Effector memory CD8-positive, alpha-beta T cell (primary cell): Measurements from ENCODE around the gene COX4I1.
"Not testable (repeated sequence)": the region's sequence is repeated elsewhere in the genome, so short reads cannot be mapped to it uniquely, and the experiment has no call there.

Source experiments
- ATAC-seq: fragments of 150-1000 bp; cut with Tn5 transposase; replicated peaks from 2 replicates; pipeline ENCODE4 v1.10.0; 2021; ENCODE audit warnings: mild to moderate bottlenecking, moderate library complexity
- DNase-seq, 3 experiments: peaks; one replicate each; pipeline ENCODE4 v3.0.0; 2021
- H3K27ac Mint-ChIP-seq, 2 donors: one replicate each; pipeline ENCODE4 v1.8.0; 2022; ENCODE audit warnings: mild to moderate bottlenecking in 2 of 2, mixed read lengths in 2 of 2, moderate library complexity in 2 of 2
- H3K27me3 Mint-ChIP-seq, 2 donors: one replicate each; pipeline ENCODE4 v1.8.0; 2022; ENCODE audit warnings: mixed read lengths in 2 of 2
- H3K36me3 Mint-ChIP-seq: one replicate; pipeline ENCODE4 v1.8.0; 2022; ENCODE audit warnings: mild to moderate bottlenecking, moderate library complexity, mixed read lengths; ENCODE audit not compliant: insufficient read depth
- H3K4me1 Mint-ChIP-seq, 2 donors: one replicate each; pipeline ENCODE4 v1.8.0; 2022; ENCODE audit warnings: low read depth in 2 of 2, mixed read lengths in 2 of 2
- H3K4me3 Mint-ChIP-seq, 2 donors: one replicate each; pipeline ENCODE4 v1.8.0; 2022; ENCODE audit warnings: mild to moderate bottlenecking in 2 of 2, mixed read lengths in 2 of 2, moderate library complexity in 2 of 2
- H3K9me3 Mint-ChIP-seq, 2 donors: one replicate each; pipeline ENCODE4 v1.8.0; 2022; ENCODE audit warnings: mixed read lengths in 2 of 2

Gene COX4I1

GRCh38 chr16:85828166-85828565 is 28.7 kb downstream of the COX4I1 start:
- H3K9me3 Mint-ChIP-seq: no peaks in the 10 kb centered on the region
- H3K27me3 Mint-ChIP-seq: peaks cover 27 to 41% of the 10 kb centered on the region in 2 donors
- H3K27ac Mint-ChIP-seq: no peak overlapping the region
- H3K4me3 Mint-ChIP-seq: no peak overlapping the region
- ATAC-seq (no peak), DNase-seq (no peak)
- H3K36me3 Mint-ChIP-seq: peaks cover 3% of the 10 kb centered on the region
- H3K4me1 Mint-ChIP-seq: peaks cover 1 to 11% of the 10 kb centered on the region in 2 donors

GRCh38 chr16:85829171-85829719 is 29.8 kb downstream of the COX4I1 start:
- Mint-ChIP-seq H3K27ac (peak overlapping the region in 1 of 2 donors; percentile 1), H3K4me3 (peak overlapping the region; percentile 25 to 55), H3K27me3 (peaks cover 31 to 42% of the 10 kb centered on the region in 2 donors), H3K4me1 (peaks cover 1 to 11% of the 10 kb centered on the region in 2 donors), H3K36me3 (peaks cover 3% of the 10 kb centered on the region), H3K9me3 (no peaks in the 10 kb centered on the region)
- peak; percentile 64 for ATAC-seq
- no peak for DNase-seq

- no peak for ATAC-seq
- no peak overlapping the region for H3K27ac Mint-ChIP-seq
- peak overlapping the region in 1 of 2 donors; percentile 55 for H3K4me3 Mint-ChIP-seq
- peaks cover 1 to 11% of the 10 kb centered on the region in 2 donors for H3K4me1 Mint-ChIP-seq
- DNase-seq: no peak
- H3K9me3 Mint-ChIP-seq: no peaks in the 10 kb centered on the region
- H3K36me3 Mint-ChIP-seq: peaks cover 3% of the 10 kb centered on the region
- H3K27me3 Mint-ChIP-seq: peaks cover 31 to 42% of the 10 kb centered on the region in 2 donors
Measured at GRCh38 chr16:85829751-85830445, 30.4 kb downstream of the COX4I1 start.

- Mint-ChIP-seq H3K4me3 (no peak overlapping the region), H3K27ac (no peak overlapping the region), H3K4me1 (peaks cover 1 to 11% of the 10 kb centered on the region in 2 donors), H3K27me3 (peaks cover 31 to 42% of the 10 kb centered on the region in 2 donors), H3K36me3 (peaks cover 3% of the 10 kb centered on the region), H3K9me3 (no peaks in the 10 kb centered on the region)
- ATAC-seq: no peak
- DNase-seq: no peak
Measured at GRCh38 chr16:85830821-85831220, 31.3 kb downstream of the COX4I1 start.

- Mint-ChIP-seq H3K4me3 (no peak overlapping the region), H3K4me1 (peaks cover 1 to 11% of the 10 kb centered on the region in 2 donors), H3K9me3 (no peaks in the 10 kb centered on the region), H3K27me3 (peaks cover 48 to 50% of the 10 kb centered on the region in 2 donors), H3K36me3 (peaks cover 3% of the 10 kb centered on the region), H3K27ac (peak overlapping the region in 1 of 2 donors; percentile 39)
- DNase-seq (no peak), ATAC-seq (no peak)
Measured at GRCh38 chr16:85832570-85833218, 33.2 kb downstream of the COX4I1 start.

- ATAC-seq (no peak), DNase-seq (no peak)
- Mint-ChIP-seq H3K27ac (peak overlapping the region; percentile 18 to 88), H3K4me3 (no peak overlapping the region), H3K27me3 (peaks cover 48 to 57% of the 10 kb centered on the region in 2 donors), H3K36me3 (peaks cover 3% of the 10 kb centered on the region), H3K9me3 (no peaks in the 10 kb centered on the region), H3K4me1 (peaks cover 1 to 11% of the 10 kb centered on the region in 2 donors)
Measured at GRCh38 chr16:85833219-85833920, 33.9 kb downstream of the COX4I1 start.

- Mint-ChIP-seq H3K27ac (no peak overlapping the region), H3K9me3 (no peaks in the 10 kb centered on the region), H3K4me1 (peaks cover 0 to 5% of the 10 kb centered on the region in 2 donors), H3K4me3 (no peak overlapping the region), H3K27me3 (peaks cover 49 to 70% of the 10 kb centered on the region in 2 donors), H3K36me3 (peaks cover 3% of the 10 kb centered on the region)
- no peak for DNase-seq
- no peak for ATAC-seq
Measured at GRCh38 chr16:85834741-85835140, 35.2 kb downstream of the COX4I1 start.

- Mint-ChIP-seq H3K9me3 (no peaks in the 10 kb centered on the region), H3K4me1 (peaks cover 0 to 5% of the 10 kb centered on the region in 2 donors), H3K27me3 (peaks cover 54 to 76% of the 10 kb centered on the region in 2 donors), H3K4me3 (no peak overlapping the region), H3K36me3 (peaks cover 3% of the 10 kb centered on the region), H3K27ac (no peak overlapping the region)
- ATAC-seq (no peak), DNase-seq (no peak)
Measured at GRCh38 chr16:85835227-85835751, 35.8 kb downstream of the COX4I1 start.

GRCh38 chr16:85835956-85836705 is 36.6 kb downstream of the COX4I1 start:
- ATAC-seq (no peak), DNase-seq (no peak)
- H3K9me3 Mint-ChIP-seq: no peaks in the 10 kb centered on the region
- H3K36me3 Mint-ChIP-seq: peaks cover 3% of the 10 kb centered on the region
- peaks cover 47 to 77% of the 10 kb centered on the region in 2 donors for H3K27me3 Mint-ChIP-seq
- H3K4me1 Mint-ChIP-seq: peaks cover 0 to 5% of the 10 kb centered on the region in 2 donors
- no peak overlapping the region for H3K27ac Mint-ChIP-seq
- no peak overlapping the region for H3K4me3 Mint-ChIP-seq

GRCh38 chr16:85836706-85837582 is 37.4 kb downstream of the COX4I1 start:
- Mint-ChIP-seq H3K27ac (no peak overlapping the region), H3K36me3 (peaks cover 3% of the 10 kb centered on the region)

GRCh38 chr16:85837654-85838053 is 38.2 kb downstream of the COX4I1 start:
- not testable (repeated sequence) for H3K27ac Mint-ChIP-seq, H3K4me1 Mint-ChIP-seq, ATAC-seq, H3K9me3 Mint-ChIP-seq, DNase-seq, H3K36me3 Mint-ChIP-seq, H3K4me3 Mint-ChIP-seq
- H3K27me3 Mint-ChIP-seq: peaks cover 33 to 66% of the 10 kb centered on the region in 2 donors

More at GRCh38 chr16:85836706-85837582, 37.4 kb downstream of the COX4I1 start:
- Mint-ChIP-seq H3K4me3 (no peak overlapping the region), H3K9me3 (no peaks in the 10 kb centered on the region), H3K27me3 (peaks cover 40 to 73% of the 10 kb centered on the region in 2 donors), H3K4me1 (peaks cover 0 to 5% of the 10 kb centered on the region in 2 donors)
- no peak for ATAC-seq
- DNase-seq: no peak

GRCh38 chr16:85838381-85838780 is 38.9 kb downstream of the COX4I1 start:
- ATAC-seq (no peak), DNase-seq (no peak)
- H3K4me1 Mint-ChIP-seq: no peaks in the 10 kb centered on the region
- H3K4me3 Mint-ChIP-seq: no peak overlapping the region
- no peaks in the 10 kb centered on the region for H3K9me3 Mint-ChIP-seq
- peaks cover 2% of the 10 kb centered on the region for H3K36me3 Mint-ChIP-seq
- peaks cover 26 to 58% of the 10 kb centered on the region in 2 donors for H3K27me3 Mint-ChIP-seq
- peak overlapping the region in 1 of 2 donors; percentile 69 for H3K27ac Mint-ChIP-seq
